Esophagus squamous epithelium (tissue), 4 donors: ENCODE results near the gene PIP4P1.
A peak's percentile ranks its signal among the peaks of the same experiment; 100 is the strongest.

ENCODE experiments used
- POLR2A ChIP-seq, 4 donors: fragments of 450-650 bp; IDR thresholded peaks; one replicate each; pipeline ENCODE4 v1.6.1; 2017; ENCODE audit warnings: antibody characterized with exemption in 4 of 4, mild to moderate bottlenecking in 4 of 4, moderate library complexity in 3 of 4
- TF ChIP-seq, protein P1 (sequence below), 6 experiments: fragments of 450-650 bp in 4 of 6; fragments of 200-600 bp in 2 of 6; sonication (generic) in 2 of 6; IDR thresholded peaks; one replicate each; pipeline ENCODE4 v1.5.1; 2016 to 2019; ENCODE audit warnings: antibody characterized with exemption in 6 of 6, mild to moderate bottlenecking in 4 of 6, moderate library complexity in 4 of 6

DNA sequence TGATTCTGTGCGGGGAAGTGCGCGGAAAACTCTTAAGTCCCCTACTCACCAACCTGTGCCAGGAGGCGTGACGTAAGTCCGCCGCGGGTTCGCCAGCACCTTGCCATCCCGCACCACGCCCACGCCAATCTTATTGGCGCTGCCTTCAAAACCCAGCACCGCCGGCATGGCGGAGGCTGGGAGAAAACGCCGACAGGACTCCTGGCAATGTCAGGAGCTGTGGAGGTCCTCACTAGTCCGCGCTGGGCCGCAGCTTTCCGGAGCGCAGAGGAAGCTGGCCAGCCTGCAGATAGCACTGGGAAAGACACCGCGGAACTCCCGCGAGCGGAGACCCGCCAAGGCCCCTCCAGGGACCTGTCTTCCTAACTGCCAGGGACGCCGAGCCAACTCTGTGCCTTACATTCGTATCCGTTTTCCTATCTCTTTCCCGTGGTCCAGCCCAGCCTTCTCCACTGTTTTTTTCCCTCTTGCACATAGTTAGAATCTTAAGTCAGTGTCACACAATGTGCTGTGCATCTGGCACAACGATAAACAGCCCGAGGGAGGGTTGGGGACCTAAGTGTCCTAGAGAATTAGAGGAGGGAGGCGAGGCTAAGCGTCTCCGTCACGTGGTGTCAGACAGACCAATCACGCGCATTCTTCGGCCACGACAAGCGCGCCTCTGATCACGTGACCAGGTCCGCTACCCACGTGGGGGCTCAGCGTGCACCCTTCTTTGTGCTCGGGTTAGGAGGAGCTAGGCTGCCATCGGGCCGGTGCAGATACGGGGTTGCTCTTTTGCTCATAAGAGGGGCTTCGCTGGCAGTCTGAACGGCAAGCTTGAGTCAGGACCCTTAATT is 6.5 kb downstream of the PIP4P1 start, which contains the start of the genes APEX1 and OSGEP:
- peak in 3 of 4 donors; percentile 55 to 82 (median 67) for TF ChIP-seq POLR2A (IDR thresholded peaks at IDR 0.05)
- TF ChIP-seq, protein P1, sequence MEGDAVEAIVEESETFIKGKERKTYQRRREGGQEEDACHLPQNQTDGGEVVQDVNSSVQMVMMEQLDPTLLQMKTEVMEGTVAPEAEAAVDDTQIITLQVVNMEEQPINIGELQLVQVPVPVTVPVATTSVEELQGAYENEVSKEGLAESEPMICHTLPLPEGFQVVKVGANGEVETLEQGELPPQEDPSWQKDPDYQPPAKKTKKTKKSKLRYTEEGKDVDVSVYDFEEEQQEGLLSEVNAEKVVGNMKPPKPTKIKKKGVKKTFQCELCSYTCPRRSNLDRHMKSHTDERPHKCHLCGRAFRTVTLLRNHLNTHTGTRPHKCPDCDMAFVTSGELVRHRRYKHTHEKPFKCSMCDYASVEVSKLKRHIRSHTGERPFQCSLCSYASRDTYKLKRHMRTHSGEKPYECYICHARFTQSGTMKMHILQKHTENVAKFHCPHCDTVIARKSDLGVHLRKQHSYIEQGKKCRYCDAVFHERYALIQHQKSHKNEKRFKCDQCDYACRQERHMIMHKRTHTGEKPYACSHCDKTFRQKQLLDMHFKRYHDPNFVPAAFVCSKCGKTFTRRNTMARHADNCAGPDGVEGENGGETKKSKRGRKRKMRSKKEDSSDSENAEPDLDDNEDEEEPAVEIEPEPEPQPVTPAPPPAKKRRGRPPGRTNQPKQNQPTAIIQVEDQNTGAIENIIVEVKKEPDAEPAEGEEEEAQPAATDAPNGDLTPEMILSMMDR (IDR thresholded peaks at IDR 0.05): no peak
